Stimulated activated naive CD8-positive, alpha-beta T cell treated with anti-CD3 and anti-CD28 coated beads, Interleukin-15, amount 100 ng/mL, for 72 hours (primary cell): ENCODE data around the gene CHRNB1.

Experiments
- ATAC-seq: fragments of 150-1000 bp; cut with Tn5 transposase; 2 replicates; pipeline ENCODE4 v1.10.0; 2021; ENCODE audit warnings: mild to moderate bottlenecking, moderate library complexity
- DNase-seq, 2 donors: peaks; one replicate each; pipeline ENCODE4 v3.0.0; 2021 to 2022
- H3K27ac Mint-ChIP-seq, 2 donors: one replicate each; pipeline ENCODE4 v1.8.0; 2022; ENCODE audit warnings: mild to moderate bottlenecking in 2 of 2, mixed read lengths in 2 of 2, moderate library complexity in 2 of 2
- H3K27me3 Mint-ChIP-seq: one replicate; pipeline ENCODE4 v1.8.0; 2022; ENCODE audit warnings: mixed read lengths
- H3K4me1 Mint-ChIP-seq: one replicate; pipeline ENCODE4 v1.8.0; 2022; ENCODE audit warnings: mild to moderate bottlenecking, mixed read lengths
- H3K4me3 Mint-ChIP-seq, 2 donors: one replicate each; pipeline ENCODE4 v1.8.0; 2022; ENCODE audit warnings: mild to moderate bottlenecking in 2 of 2, mixed read lengths in 2 of 2, moderate library complexity in 1 of 2
- H3K9me3 Mint-ChIP-seq, 2 donors: one replicate each; pipeline ENCODE4 v1.8.0; 2022; ENCODE audit warnings: mixed read lengths in 2 of 2

Gene CHRNB1

GRCh38 chr17:7496470-7497183, 51.8 kb downstream of the CHRNB1 start:
- Mint-ChIP-seq H3K27me3 (no peaks in the 10 kb centered on the region), H3K4me3 (no peak overlapping the region), H3K27ac (peak overlapping the region in 1 of 2 donors; percentile 81), H3K9me3 (no peaks in the 10 kb centered on the region), H3K4me1 (peaks cover 21% of the 10 kb centered on the region)
- ATAC-seq (no peak), DNase-seq (no peak)

GRCh38 chr17:7497228-7497627, 52.4 kb downstream of the CHRNB1 start:
- Mint-ChIP-seq H3K27ac (peak overlapping the region in 1 of 2 donors; percentile 81), H3K4me1 (peaks cover 17% of the 10 kb centered on the region), H3K27me3 (no peaks in the 10 kb centered on the region), H3K4me3 (no peak overlapping the region), H3K9me3 (no peaks in the 10 kb centered on the region)
- no peak for DNase-seq
- no peak for ATAC-seq

GRCh38 chr17:7497636-7498035, 52.8 kb downstream of the CHRNB1 start:
- DNase-seq (no peak), ATAC-seq (no peak)
- H3K4me1 Mint-ChIP-seq, result peaks cover 17% of the 10 kb centered on the region
- no peak overlapping the region for H3K4me3 Mint-ChIP-seq
- no peaks in the 10 kb centered on the region for H3K9me3 Mint-ChIP-seq
- peak overlapping the region in 1 of 2 donors; percentile 81 for H3K27ac Mint-ChIP-seq
- no peaks in the 10 kb centered on the region for H3K27me3 Mint-ChIP-seq

GRCh38 chr17:7499161-7499560, 54.3 kb downstream of the CHRNB1 start:
- no peak overlapping the region for H3K27ac Mint-ChIP-seq
- DNase-seq, result no peak
- H3K27me3 Mint-ChIP-seq, result no peaks in the 10 kb centered on the region
- H3K4me1 Mint-ChIP-seq, result peaks cover 1% of the 10 kb centered on the region
- H3K9me3 Mint-ChIP-seq, result no peaks in the 10 kb centered on the region
- ATAC-seq, result no peak
- H3K4me3 Mint-ChIP-seq, result no peak overlapping the region

GRCh38 chr17:7501729-7502128, 56.9 kb downstream of the CHRNB1 start:
- ATAC-seq (no peak), DNase-seq (no peak)
- Mint-ChIP-seq H3K9me3 (no peaks in the 10 kb centered on the region), H3K27me3 (no peaks in the 10 kb centered on the region), H3K4me3 (no peak overlapping the region), H3K4me1 (no peaks in the 10 kb centered on the region), H3K27ac (no peak overlapping the region)

GRCh38 chr17:7502171-7502847, 57.4 kb downstream of the CHRNB1 start:
- H3K27ac Mint-ChIP-seq, result no peak overlapping the region
- no peak overlapping the region for H3K4me3 Mint-ChIP-seq
- no peak for ATAC-seq
- DNase-seq, result no peak
- no peaks in the 10 kb centered on the region for H3K4me1 Mint-ChIP-seq
- H3K9me3 Mint-ChIP-seq, result no peaks in the 10 kb centered on the region
- no peaks in the 10 kb centered on the region for H3K27me3 Mint-ChIP-seq

- no peak overlapping the region for H3K27ac Mint-ChIP-seq
- peak; percentile 42 for ATAC-seq
- no peak overlapping the region for H3K4me3 Mint-ChIP-seq
Measured at GRCh38 chr17:7502987-7503386, 58.1 kb downstream of the CHRNB1 start.

GRCh38 chr17:7503521-7503920, 58.7 kb downstream of the CHRNB1 start:
- ATAC-seq, result no peak
- H3K4me1 Mint-ChIP-seq, result no peaks in the 10 kb centered on the region
- H3K4me3 Mint-ChIP-seq, result no peak overlapping the region
- no peak overlapping the region for H3K27ac Mint-ChIP-seq
- no peak for DNase-seq
- H3K27me3 Mint-ChIP-seq, result no peaks in the 10 kb centered on the region
- no peaks in the 10 kb centered on the region for H3K9me3 Mint-ChIP-seq

More at GRCh38 chr17:7502987-7503386, 58.1 kb downstream of the CHRNB1 start:
- Mint-ChIP-seq H3K27me3 (no peaks in the 10 kb centered on the region), H3K9me3 (no peaks in the 10 kb centered on the region), H3K4me1 (no peaks in the 10 kb centered on the region)
- no peak for DNase-seq
